Right renal cortex interstitium (tissue), 3 donors: ENCODE data around the gene NID1. TPM values are rescaled to one million over a fixed set of nuclear protein-coding genes. Genes with fewer than 3 reads are reported as not detected.

ENCODE experiments used
- DNase-seq, 3 donors: peaks; one replicate each; pipeline ENCODE4 v3.0.0-alpha.2; 2013; ENCODE audit warnings: low read depth in 3 of 3, low spot score in 2 of 3
- polyA plus RNA-seq, 3 donors: library from polyadenylated mRNA; unstranded; fragments of 120-200 nt; gene quantifications; one replicate each; pipeline ENCODE4 v1.2.1, GENCODE V29; 2013; ENCODE audit not compliant: insufficient read length in 3 of 3

NID1 gene
- polyA plus RNA-seq, 3 donors, result 164 to 195 (median 183) TPM

DNA sequence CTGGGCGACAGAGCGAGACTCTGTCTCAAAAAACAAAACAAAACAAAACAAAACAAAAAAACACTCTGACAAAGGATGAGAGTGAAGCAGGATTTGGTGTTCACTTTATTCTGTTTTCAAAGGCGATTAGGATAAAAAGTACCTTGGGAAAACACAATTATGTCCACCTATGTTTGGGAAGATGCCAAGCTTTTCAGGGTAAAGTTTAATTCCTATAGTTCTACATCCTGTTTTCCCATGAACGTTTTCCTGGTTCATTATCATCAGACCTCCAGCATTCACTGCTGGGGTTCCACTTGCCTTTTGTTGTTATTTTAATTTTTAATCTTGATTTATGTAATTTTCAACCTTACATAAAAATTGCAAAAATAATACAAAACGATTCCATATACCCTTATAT, 4.9 kb upstream of the NID1 start:
- no peak for DNase-seq

DNA sequence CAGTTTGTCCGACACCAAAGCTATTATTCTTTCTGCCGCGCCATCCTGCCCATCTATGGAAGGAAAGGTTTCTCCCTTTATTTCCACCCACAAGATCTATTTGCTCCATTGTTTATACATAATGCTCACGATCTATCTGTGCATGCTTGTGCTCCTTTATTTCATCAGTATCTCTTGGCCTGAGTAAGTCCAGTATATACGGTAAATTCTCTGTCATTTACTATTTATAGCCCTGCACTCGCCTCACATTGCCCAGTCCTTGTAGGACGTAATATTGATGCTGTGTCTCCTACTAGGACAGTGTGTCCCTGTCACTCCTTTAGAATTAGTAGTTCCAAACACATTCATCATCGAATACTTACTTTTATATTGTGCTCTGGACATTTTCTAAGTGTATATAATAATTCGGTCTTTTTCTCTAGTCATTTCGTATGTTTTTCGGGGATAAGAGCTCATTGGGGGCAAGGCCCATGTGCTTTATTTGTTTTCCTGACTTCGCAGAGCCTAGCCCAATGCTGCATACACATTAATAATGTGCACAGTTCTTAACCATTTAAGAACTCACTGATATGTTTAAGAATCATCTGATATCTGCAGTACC, 3.1 kb upstream of the NID1 start:
- DNase-seq, result no peak

DNA sequence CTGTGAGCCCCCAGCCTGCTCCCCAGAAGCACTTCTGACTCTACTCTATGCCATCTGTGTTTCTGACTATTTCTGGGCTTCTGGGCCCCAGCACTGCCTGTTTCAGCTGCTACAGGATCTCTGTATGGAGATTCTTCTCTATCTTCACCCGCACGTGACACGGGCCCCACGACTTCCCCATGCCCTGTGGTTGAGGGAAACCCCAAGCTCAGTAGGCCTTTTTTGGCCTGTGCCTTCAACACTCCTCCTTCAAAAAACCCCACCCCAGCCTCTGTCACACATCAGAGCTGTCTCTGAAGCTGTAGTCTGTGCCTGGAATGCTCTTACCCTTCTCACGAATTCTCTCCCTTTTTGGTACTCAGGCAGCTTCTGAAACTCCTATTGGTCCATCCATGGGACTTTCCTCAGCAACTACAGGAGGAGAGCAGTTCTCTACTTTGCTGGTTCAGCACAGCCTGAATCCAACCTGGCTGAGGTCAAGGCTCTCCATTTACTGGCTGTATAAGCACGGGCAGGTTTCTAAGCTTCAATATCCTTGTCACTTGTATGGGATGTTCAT, 2.0 kb upstream of the NID1 start:
- no peak for DNase-seq

DNA sequence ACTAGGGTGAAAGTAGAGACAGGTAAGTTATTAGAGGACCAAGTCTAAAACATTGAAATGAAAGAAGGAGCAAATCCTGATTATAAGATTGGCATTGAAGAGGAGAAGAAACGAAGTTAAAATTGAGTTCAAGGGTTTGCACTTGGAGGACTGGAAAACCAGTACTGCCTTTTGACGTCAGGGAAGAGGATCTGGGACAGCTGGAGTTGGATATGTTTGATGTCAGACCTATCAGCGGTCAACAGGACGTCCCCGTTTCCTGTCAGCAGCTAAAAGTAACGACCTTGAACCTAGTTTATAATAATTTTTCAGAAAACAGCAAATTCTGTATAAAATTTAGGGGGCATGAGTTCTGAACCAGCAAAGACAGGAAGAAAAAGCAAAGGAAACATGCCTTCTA, 1.2 kb upstream of the NID1 start:
- DNase-seq, result peak in 1 of 3 donors; percentile 21

DNA sequence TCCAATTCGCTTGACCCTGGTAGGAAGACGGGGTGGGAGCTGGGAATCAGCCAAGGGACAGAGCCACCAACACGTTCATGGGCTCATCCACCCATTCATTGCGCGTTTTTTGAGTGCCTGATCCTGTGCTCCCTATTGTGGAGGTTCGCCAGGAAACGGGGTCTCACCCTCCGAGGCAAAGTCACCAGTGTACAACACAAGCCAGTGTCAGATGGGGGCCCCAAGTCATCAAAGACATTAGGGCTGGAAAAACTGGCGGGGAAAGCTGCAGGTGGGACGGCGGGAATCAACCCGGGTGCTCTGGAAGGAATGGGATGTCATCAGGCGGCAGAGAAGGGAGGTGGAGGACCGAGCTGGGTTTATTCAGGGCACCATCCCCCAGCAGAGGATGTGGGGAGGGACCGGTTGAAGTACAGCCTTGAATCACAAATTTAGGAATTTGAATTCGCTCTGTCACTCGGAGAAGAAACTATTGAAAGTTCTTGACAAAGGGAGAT, 667 bp upstream of the NID1 start:
- DNase-seq, result no peak

DNA sequence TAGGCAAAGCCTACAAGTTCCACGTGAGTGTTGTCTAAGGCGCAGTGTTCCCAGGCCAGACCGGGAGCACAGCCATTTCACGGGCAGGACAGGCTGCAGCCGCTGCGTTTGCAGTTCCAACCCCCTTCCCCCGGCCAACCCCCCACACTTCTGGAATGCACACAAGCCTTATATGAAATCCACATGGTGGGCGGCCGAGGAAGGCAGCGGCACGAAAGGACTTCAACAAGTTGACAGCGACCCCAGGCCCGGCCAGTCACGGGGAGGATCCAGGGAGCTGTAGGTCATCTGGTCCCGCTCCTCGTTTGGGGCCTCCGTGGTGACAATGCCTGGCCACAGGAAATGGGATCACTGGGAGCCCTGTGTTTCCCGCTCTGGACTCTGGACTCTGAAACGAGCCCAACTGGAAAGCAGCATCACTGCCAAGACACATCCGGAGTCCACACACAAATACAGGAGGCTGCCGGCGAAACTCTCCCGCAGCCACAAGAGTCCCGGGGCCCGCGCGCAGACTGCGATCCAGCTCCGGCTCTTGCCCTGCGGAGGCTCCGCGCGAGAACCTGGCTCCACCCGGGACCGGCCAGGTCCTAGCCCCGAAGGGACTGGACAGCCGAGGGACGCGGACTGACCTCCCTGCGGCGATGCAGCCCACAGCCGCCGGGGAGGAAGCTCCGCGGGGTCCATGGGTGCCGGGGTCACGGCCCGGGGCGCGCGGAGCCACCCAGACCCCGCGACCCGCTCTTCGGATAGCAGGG, 794 bp downstream of the NID1 start:
- peak in 1 of 3 donors; percentile 68 for DNase-seq

DNA sequence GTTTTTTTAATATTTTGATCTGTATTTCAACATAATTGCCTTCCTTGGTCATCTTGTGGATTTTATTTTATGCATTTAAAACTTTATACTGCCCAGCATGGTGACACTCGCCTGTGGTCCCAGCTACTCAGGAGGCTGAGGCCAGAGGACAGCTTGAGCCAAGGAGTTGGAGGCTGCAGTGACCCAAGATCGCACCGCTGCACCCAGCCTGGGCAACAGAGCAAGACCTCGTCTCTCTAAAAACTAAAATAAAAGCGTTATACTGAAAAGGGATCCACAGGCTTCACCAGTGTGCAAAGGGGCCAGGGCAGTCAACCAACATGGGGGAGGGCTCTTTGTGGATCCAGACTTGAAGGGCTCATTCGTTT, 1.4 kb downstream of the NID1 start:
- no peak for DNase-seq

DNA sequence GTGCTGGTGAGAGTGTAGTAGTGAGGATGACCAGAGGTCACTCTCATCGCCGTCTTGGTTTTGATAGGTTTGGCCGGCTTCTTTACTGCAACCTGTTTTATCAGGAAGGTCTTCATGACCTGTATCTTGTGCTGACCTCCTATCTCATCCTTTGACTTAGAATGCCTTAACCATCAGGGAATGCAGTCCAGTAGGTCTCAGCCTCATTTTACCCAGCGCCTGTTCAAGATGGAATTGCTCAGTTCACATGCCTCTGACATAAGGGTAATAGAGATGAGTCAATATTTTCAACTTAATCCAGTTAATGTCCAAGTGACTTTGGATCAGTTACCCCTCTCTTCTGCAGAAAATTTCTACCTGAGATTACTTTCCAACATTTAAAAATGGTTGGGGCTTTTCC, 4.6 kb downstream of the NID1 start:
- DNase-seq, result no peak

DNA sequence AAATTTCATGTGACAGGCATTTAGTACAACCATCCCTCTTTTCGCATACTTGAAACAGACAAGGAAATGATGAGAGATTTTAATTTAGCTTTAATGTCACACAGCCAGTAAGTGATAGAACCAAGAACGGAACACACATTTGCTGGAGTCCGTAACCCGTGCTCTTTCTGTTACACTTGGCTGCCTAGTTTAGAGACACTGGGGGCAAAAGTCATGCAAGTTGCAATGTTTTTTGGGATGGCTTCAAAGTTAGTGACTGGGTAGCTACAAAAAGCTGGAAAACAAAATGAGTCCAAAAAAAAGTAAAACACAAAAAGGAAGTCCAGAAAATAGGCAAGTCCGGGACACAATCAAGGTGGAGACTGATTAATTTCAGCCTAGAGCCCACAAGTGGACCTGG, 5.9 kb downstream of the NID1 start:
- DNase-seq, result no peak

DNA sequence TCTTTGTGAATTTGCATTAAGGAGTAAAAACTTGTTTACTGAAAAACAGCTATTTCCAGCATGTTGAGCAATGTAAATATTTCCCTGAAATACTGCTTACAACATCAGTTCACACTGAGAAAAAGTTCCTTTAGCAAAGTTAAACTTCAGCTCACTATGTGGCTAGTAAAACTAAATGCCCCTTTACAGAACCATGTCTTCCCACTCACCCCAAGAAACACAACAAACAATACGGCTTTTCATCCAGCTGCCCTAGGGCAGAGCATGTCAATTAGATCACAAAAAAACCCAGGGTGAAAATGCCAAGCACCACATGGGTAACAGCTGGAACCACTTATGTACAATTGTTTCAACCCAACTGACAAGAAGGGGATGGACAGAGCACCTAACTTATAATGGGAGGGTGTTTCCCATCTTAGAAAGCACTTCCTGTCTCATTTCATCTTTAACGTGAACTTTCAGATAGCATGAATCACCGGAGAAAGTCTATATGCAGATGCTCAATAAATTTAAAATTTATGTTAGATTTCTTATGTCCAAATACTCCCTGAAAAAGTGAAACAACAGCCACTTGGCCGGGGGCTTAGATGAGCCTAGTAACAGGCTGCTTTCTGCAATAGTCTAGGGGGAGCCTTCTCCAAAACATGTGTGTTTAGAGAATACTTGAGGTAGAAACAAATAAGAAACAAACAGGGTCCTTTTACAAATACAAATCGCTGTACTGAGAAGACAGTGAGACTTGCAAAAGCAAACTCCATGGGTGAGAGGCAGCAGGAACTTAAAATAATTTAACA, 6.6 kb downstream of the NID1 start:
- peak in 1 of 3 donors; percentile 16 for DNase-seq

DNA sequence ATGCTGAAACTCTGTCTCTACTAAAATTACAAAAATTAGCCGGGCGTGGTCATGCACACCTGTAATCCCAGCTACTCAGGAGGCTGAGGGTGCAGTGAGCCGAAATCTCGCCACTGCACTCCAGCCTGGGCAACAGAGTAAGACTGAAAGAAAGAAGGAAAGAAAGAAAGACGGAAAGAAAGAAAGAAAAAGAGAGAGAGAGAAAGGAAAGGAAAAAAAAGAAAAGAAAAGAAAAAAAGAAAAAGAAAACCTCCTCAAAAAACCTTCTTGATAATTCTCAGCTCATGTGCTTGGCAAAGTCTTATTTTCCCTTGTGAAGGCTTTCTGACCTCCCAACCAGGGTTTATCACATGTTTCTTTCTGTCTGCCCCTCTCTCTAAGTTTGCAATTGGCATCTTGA, 7.3 kb downstream of the NID1 start:
- DNase-seq, result no peak

DNA sequence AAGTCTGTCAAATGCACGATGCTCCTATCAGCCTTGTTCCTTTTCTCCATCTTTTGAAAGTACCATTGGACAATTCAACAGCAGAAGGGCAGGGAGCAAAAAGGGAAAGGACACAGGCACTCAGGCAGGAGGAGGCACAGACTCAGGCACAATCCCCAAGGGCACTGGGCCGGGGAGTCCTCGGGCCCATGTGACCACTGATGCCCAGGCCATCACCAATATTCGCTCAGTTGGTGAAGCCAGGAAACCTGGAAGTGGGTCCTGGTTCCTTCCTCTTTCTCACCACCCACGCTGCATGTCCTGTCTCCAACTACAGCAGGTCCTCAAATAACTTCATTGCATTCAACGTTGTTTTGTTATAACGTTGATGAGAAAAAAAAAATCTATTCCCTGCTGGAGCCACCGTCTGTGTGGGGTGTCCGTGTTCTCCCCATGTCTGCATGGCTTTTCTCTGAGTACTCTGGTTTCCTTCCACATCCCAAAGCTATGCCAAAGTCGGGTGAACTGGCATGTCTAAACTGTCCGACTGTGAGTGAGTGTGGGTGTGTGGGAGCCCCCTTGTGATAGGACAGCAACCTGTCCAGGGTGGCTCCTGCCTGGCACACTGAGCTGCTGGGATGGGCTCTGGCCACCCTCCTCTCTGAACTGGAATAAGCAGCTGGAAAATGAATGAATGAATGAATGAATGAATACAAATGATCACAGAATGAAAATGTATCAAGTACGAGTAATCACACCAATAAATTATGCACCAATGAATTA, 12.5 kb downstream of the NID1 start:
- DNase-seq, result no peak

DNA sequence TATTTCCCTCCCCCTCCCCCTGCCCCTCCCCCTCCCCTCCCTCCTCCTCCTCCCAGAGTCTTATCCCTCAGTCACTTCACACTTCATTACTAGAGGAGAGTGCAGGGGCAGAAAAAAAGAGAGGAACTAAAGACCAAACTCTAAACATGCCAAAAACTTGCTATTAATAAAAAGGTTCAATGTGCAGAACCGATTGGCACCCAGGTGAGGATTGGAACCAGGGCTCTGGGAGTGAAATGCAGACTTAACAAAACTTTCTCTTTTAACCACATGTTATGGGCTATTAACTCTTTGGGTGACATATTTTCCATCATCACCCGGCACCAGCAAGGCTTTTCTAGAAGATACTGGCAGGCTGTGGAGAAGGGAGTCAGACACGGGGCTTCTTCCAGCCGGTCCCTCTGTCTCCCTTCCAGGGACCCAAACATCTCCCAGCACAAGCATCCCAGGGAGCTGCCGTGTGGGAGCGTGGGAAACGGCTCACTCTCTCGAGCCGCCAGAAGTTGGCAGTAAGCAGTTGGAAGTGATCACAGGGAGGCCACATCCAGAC, 13.6 kb downstream of the NID1 start:
- DNase-seq, result peak in 1 of 3 donors; percentile 30

DNA sequence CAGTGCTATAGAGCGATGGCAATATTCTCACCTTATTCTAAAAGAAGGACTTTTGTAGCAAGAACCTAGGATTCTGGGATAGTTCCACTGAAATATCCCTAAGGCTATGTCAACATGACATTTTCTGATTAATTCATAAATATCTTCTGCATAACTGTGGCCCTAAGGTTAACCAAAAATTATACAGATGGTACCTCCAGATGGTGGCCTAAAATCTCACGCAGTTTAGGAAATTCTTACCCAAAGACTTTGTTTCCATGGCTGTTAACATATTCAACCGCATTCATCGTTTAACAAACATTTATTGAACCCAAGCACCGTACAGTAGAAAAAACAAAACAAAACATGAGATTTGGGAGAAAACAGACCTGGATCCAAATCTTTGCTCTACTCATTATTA, 19.1 kb downstream of the NID1 start:
- DNase-seq, result no peak

DNA sequence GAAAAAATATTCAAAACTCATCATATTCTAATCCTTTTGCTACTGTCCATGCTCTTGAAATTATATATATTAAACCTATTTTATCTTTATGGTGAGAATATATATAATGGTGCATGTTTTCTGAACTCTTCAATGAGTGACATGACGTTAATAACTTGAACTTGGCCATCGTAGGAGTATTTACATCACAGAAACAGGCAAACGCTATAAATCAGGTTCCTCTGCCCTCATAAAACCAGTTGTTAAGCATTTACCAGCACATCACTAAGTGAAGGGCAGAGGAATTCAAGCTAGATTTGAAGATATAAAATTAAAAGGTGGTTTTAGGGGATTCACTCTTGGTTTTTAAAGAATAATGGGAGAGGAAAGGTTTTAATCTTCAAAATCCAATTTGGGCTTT, 20.5 kb downstream of the NID1 start:
- no peak for DNase-seq

DNA sequence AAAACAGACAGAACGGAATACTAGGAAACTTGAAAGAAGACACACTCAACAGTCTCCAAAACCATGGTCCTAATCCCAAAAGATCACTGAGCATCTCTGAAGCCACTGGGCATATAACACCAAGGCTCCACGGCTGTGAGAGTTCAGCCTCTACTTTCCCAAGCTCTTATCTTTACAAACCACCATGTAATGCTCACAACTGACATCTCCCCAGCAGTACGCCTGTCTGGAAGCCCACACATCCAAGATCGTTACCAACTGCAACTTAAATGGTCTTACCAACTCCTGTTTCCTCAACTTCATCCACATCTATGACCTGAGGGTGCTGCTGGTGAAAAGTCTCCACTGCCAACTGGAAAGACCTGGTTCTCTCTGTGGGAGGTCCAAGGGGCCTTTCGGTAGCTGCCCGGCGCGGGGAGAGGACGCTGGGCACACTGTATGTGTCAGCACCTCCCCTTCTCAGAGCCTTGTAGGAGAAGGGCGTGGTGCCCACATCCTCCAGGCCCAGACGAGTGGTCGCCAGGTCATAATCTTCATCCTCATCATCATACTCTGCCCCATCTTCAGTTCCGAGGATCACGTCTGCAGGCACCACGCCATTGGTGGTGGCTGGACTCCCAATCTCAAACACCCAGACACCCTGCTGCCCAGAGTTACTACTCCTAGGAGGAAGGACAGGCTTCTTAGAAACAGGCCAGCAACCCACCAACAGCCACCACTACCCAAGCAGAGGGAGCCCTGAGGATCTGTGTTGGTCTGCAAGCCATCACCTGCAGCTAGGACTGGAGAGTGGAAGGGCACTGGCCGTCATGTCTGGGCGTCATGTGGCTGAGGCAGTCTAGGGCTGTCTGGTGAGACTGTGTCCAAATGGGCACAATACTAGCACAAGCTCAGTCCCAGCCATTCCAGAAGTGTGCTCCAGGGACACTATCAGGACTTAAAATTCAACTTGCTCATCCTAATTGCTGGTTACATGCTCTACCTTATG, 23.0 kb downstream of the NID1 start:
- DNase-seq, result no peak

DNA sequence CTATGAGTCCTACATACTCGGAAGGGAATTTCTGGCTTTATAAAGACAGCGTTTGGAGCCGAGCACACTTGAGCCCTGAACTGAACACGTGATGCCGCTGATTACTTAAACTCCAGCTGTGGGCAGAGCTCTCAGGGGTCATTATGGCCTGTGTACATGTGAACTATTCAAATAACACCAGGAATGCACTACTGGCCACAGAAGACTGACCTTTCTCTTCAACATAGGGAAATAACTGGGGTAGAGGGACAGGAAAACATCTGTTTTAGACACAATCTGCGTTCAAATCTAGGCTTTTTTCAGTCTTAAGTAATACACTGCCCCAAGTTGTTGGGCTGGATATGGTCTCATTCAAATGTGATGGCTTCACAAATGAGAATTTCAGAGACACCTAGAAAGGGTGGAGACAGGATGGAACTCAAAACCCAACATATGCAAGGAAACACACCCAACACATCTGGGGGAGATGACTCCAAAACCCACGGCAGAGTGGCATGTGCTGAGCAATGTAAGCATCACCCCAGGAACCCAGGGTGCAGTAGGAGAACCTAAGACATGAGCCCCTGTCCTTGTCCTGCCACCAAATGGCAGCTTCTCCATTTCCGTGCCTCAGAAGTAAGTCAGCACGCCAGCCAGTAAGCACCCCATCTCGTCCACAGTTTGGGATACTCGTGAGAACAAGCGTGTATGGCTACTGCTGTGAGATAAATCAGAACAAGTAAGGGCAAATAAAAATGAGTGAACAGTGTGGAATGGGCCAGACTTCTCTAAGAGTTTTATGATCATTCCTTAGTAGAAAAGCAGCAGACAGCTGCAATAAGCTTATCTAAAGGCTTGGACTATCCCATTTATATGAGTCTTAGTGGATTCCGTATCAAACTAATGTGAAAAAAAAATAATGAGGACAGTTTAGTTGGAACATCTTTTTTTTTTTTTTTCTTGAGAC, 24.9 kb downstream of the NID1 start:
- no peak for DNase-seq

DNA sequence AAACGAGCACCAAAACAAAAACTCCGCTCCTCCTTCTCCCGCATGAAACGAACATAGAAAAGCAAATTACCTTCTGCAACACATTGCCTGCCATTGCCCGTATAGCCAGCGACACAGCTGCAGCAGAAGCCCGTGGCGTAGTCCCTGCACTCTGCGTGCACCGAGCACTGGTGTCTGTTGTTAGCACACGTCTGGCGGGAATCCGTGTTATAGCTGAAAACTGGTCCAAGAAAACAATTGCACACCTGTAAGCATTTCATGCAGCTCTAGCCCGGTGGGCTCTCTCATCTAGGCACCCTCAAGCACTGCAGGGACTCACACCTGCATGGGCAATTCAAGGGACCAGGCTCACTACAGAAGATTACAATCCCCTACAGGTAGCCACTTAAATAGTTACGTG, 26.9 kb downstream of the NID1 start:
- no peak for DNase-seq
